GM12878 (cell line): Measurements from ENCODE around the gene PDHA1. TPM values are rescaled to one million over a fixed set of nuclear protein-coding genes. Genes with fewer than 3 reads are reported as not detected.
A peak's percentile ranks its signal among the peaks of the same experiment; 100 is the strongest.

Experiments
- ATAC-seq: fragments of 200-7000 bp; cut with Tn5 transposase; 3 replicates; pipeline ENCODE4 v1.9.1; 2020; ENCODE audit warnings: mild to moderate bottlenecking, moderate library complexity
- Bru-seq: library from RNA; stranded (reverse); fragments of 400-500 nt; gene quantifications from one replicate; lab custom pipeline; 2021; lab: Mats Ljungman, UMichigan
- BruChase-seq, 2 experiments: library from RNA; stranded (reverse); fragments of 400-500 nt; gene quantifications; one replicate each; lab custom pipeline; 2021; lab: Mats Ljungman, UMichigan
- BruUV-seq: library from RNA; stranded (reverse); fragments of 400-500 nt; replicated peaks from 2 replicates; lab custom pipeline; 2021; lab: Mats Ljungman, UMichigan
- CTCF ChIA-PET: fragments of 300-600 bp; sonication (Branson Sonifier 250); formaldehyde crosslinking; extraction: SDS; loops from one replicate; lab custom pipeline; 2021; ENCODE audit warnings: inconsistent platforms; lab: Yijun Ruan, JAX
- POLR2A ChIA-PET: fragments of 350-600 bp; formaldehyde crosslinking; extraction: SDS; loops from one replicate; lab custom pipeline; 2021; ENCODE audit warnings: inconsistent platforms; lab: Charles Lee
- RAD21 ChIA-PET: fragments of 300-600 bp; sonication (Branson Sonifier 250); formaldehyde crosslinking; loops from one replicate; lab custom pipeline; 2023; ENCODE audit warnings: antibody characterized with exemption; ENCODE audit not compliant: unreplicated experiment; lab: Charles Lee
- SMC1A ChIA-PET: fragments of 300-600 bp; sonication (Branson Sonifier 250); formaldehyde crosslinking; loops from one replicate; lab custom pipeline; 2023; ENCODE audit not compliant: unreplicated experiment, uncharacterized antibody; lab: Charles Lee
- DNase-seq: peaks from one replicate; pipeline ENCODE4 v3.0.0-alpha.2; 2011; ENCODE audit warnings: low read depth, low spot score
- FAIRE-seq: peaks from 3 replicates; lab custom pipeline; 2011; peaks lifted over from hg19 to GRCh38; lab: Jason Lieb, UNC
- H2AFZ ChIP-seq: 2 replicates; pipeline ENCODE4 v1.6.0; 2011; ENCODE audit warnings: low read depth, low read length, control low read depth; ENCODE audit not compliant: control insufficient read depth
- H3K27ac ChIP-seq: 2 replicates; pipeline ENCODE4 v1.5.1; 2011; ENCODE audit warnings: control low read depth; ENCODE audit not compliant: control insufficient read depth, insufficient read depth
- H3K27me3 ChIP-seq, 2 experiments: replicated peaks in 1 of 2; 2 replicates each; pipeline versions ENCODE4 v1.6.0 to v1.6.1; 2011; ENCODE audit warnings: low read length in 1 of 2; ENCODE audit not compliant: control insufficient read depth in 2 of 2, insufficient read depth in 2 of 2
- H3K36me3 ChIP-seq, 2 experiments: 2 replicates each; pipeline ENCODE4 v1.5.1; 2011; ENCODE audit warnings: low read length in 1 of 2; ENCODE audit not compliant: control insufficient read depth in 2 of 2, insufficient read depth in 2 of 2
- H3K4me1 ChIP-seq: 2 replicates; pipeline ENCODE4 v1.6.1; 2011; ENCODE audit warnings: mild to moderate bottlenecking, low read length, moderate library complexity, mixed read lengths; ENCODE audit not compliant: control insufficient read depth, insufficient read depth
- H3K4me2 ChIP-seq: 2 replicates; pipeline ENCODE4 v1.6.0; 2011; ENCODE audit warnings: control low read depth; ENCODE audit not compliant: control insufficient read depth, insufficient read depth
- H3K4me3 ChIP-seq: fragments of 200-600 bp; sonication (generic); 2 replicates; pipeline ENCODE4 v1.5.1; 2016
- H3K79me2 ChIP-seq: 2 replicates; pipeline ENCODE4 v1.6.0; 2011; ENCODE audit warnings: low read length; ENCODE audit not compliant: control insufficient read depth, insufficient read depth
- H3K9ac ChIP-seq: 2 replicates; pipeline ENCODE4 v1.8.0; 2011; ENCODE audit warnings: low read length, control low read depth, mixed read lengths; ENCODE audit not compliant: control insufficient read depth, insufficient read depth
- H3K9me3 ChIP-seq: replicated peaks from 3 replicates; pipeline ENCODE4 v1.5.1; 2011; ENCODE audit warnings: mild to moderate bottlenecking, low read length; ENCODE audit not compliant: control insufficient read depth, insufficient read depth
- H4K20me1 ChIP-seq: 2 replicates; pipeline ENCODE4 v1.6.0; 2011; ENCODE audit not compliant: control insufficient read depth, insufficient read depth
- WGBS: methylation state at CpG from one replicate; pipeline ENCODE4 v1.1.6; 2016; ENCODE audit warnings: low lambda C conversion rate; ENCODE audit not compliant: insufficient replicate concordance, insufficient coverage; ENCODE audit errors: missing lambda C conversion rate; 5-methylcytosine and 5-hydroxymethylcytosine counted together
- in situ Hi-C: fragments of 300-500 bp; cut with MboI; formaldehyde crosslinking; loops from 9 replicates; pipeline ENCODE4 v1.14.3; 2018; ENCODE audit warnings: mixed read lengths
- intact Hi-C: fragments of 100-400 bp; cut with micrococcal nuclease; formaldehyde crosslinking; loops from one replicate; pipeline ENCODE4 v1.14.2; 2022; ENCODE audit not compliant: unreplicated experiment
- long read RNA-seq, 2 experiments: library from polyadenylated mRNA; unstranded; transcript quantifications; one replicate each; pipeline ENCODE4 v2.0.0, GENCODE V29; 2019 to 2020
- polyA minus RNA-seq, 3 experiments: library from RNA; depleted of rRNA, polyadenylated mRNA; stranded (reverse); fragments of >200 nt; gene quantifications; 2 replicates each; pipeline ENCODE4 v1.2.3, GENCODE V29; 2011
- polyA plus RNA-seq, 11 experiments: library from polyadenylated mRNA; depleted of rRNA in 4 of 11; unstranded in 6 of 11; stranded (reverse) in 5 of 11; fragments of >200 nt; fragmentation: Nextera tagmentation in 4 of 11; fragmentation: Illumina TruSeq in 1 of 11; extraction: Ambion mirVana in 4 of 11; extraction: Trizol in 1 of 11; gene quantifications; 1 replicate in 1 of 11; 2 replicates in 10 of 11; pipeline versions ENCODE4 v1.2.1 to v1.2.3, GENCODE V29; 2011 to 2016; ENCODE audit warnings: inconsistent platforms in 2 of 11, missing spikeins in 2 of 11, low read depth in 1 of 11
- total RNA-seq, 4 experiments: library from RNA; depleted of rRNA in 3 of 4; stranded (reverse); fragments of >200 nt in 3 of 4; fragmentation: Illumina TruSeq in 1 of 4; extraction: Trizol in 1 of 4; gene quantifications; 2 replicates each; pipeline versions ENCODE4 v1.2.1 to v1.2.3, GENCODE V29; 2013 to 2021
- TF ChIP-seq, protein P1 (sequence below): IDR thresholded peaks from 2 replicates; pipeline ENCODE4 v1.6.1; 2012; ENCODE audit warnings: improper control_type of control experiment, low read depth, low read length; ENCODE audit not compliant: insufficient replicate concordance
- TF ChIP-seq, protein P2 (sequence below): IDR thresholded peaks from 2 replicates; pipeline ENCODE4 v1.6.1; 2012; ENCODE audit warnings: low read depth, low read length, improper control_type of control experiment
- TF ChIP-seq, protein P3 (sequence below): fragments of 450-650 bp; IDR thresholded peaks from 2 replicates; pipeline ENCODE4 v1.6.1; 2017; ENCODE audit warnings: borderline replicate concordance

PDHA1 gene
- total RNA-seq (2013; cell fraction: nucleolus; rRNA removed) = 93.2 and 94.5 TPM in 2 replicates
- total RNA-seq (2014; rRNA removed) (175 and 223 TPM in 2 replicates), total RNA-seq (2014; rRNA removed; fragmentation: Illumina TruSeq; extraction: Trizol) (171 and 176 TPM in 2 replicates), total RNA-seq (2021) (217 and 232 TPM in 2 replicates), polyA plus RNA-seq (2011; rRNA removed) (351 and 360 TPM in 2 replicates), polyA plus RNA-seq (2014; fragmentation: Illumina TruSeq; extraction: Trizol) (219 and 254 TPM in 2 replicates), polyA plus RNA-seq (2014; fragmentation: Nextera tagmentation; extraction: Ambion mirVana) (100 to 1,000 TPM; 233 to 340 TPM), polyA plus RNA-seq (2014; rRNA removed) (262 and 307 TPM in 2 replicates), polyA plus RNA-seq (2016; fragmentation: Nextera tagmentation; extraction: Ambion mirVana) (100 to 1,000 TPM; 351 to 370 TPM), polyA minus RNA-seq (2011; rRNA and poly(A)+ RNA removed) (146 and 175 TPM in 2 replicates), Bru-seq, nascent RNA (percentile 82 among the genes with signal in this experiment), BruChase-seq, experiment 1, labeled RNA remaining after a 6-hour chase (percentile 95 among the genes with signal in this experiment), BruChase-seq, experiment 2, labeled RNA remaining after a 2-hour chase (percentile 91 among the genes with signal in this experiment)
- polyA plus RNA-seq (2011; ENCODE audit: low read depth) = 81.9 TPM
- polyA plus RNA-seq (2011; cell fraction: cytosol; rRNA removed) = 181 and 218 TPM in 2 replicates
- 194 and 229 TPM in 2 replicates for polyA plus RNA-seq (2011; cell fraction: nucleus; rRNA removed)
- 113 and 138 TPM in 2 replicates for polyA plus RNA-seq (2012)
- polyA minus RNA-seq (2011; cell fraction: cytosol; rRNA and poly(A)+ RNA removed) = 50.3 and 62.8 TPM in 2 replicates
- 13.9 and 22.1 TPM in 2 replicates for polyA minus RNA-seq (2011; cell fraction: nucleus; rRNA and poly(A)+ RNA removed)
- long read RNA-seq, experiment 1, transcript PDHA1-204 (12 exons, 3,484 nt) = minor isoform, 5 of 204 reads
- long read RNA-seq, experiment 1, transcript PDHA1-206 (11 exons, 3,310 nt) = major isoform, 182 of 204 reads
- long read RNA-seq, experiment 1, transcript PDHA1-212 (10 exons, 3,277 nt) = minor isoform, 5 of 204 reads
- long read RNA-seq, experiment 1, partial matches to known transcripts = 4 of 204 reads
- long read RNA-seq, experiment 1, other reads (novel, unspliced or antisense) = 6 of 204 reads
- long read RNA-seq, experiment 2, transcript PDHA1-206 (11 exons, 3,310 nt) = major isoform, 1,039 of 1,146 reads
- long read RNA-seq, experiment 2, transcript PDHA1-212 (10 exons, 3,277 nt) = minor isoform, 16 of 1,146 reads
- long read RNA-seq, experiment 2, transcript PDHA1-204 (12 exons, 3,484 nt) = minor isoform, 38 of 1,146 reads
- long read RNA-seq, experiment 2, transcript PDHA1-213 (11 exons, 3,391 nt) = minor isoform, 10 of 1,146 reads
- long read RNA-seq, experiment 2, partial matches to known transcripts = 28 of 1,146 reads
- long read RNA-seq, experiment 2, other reads (novel, unspliced or antisense) = 12 of 1,146 reads

DNA sequence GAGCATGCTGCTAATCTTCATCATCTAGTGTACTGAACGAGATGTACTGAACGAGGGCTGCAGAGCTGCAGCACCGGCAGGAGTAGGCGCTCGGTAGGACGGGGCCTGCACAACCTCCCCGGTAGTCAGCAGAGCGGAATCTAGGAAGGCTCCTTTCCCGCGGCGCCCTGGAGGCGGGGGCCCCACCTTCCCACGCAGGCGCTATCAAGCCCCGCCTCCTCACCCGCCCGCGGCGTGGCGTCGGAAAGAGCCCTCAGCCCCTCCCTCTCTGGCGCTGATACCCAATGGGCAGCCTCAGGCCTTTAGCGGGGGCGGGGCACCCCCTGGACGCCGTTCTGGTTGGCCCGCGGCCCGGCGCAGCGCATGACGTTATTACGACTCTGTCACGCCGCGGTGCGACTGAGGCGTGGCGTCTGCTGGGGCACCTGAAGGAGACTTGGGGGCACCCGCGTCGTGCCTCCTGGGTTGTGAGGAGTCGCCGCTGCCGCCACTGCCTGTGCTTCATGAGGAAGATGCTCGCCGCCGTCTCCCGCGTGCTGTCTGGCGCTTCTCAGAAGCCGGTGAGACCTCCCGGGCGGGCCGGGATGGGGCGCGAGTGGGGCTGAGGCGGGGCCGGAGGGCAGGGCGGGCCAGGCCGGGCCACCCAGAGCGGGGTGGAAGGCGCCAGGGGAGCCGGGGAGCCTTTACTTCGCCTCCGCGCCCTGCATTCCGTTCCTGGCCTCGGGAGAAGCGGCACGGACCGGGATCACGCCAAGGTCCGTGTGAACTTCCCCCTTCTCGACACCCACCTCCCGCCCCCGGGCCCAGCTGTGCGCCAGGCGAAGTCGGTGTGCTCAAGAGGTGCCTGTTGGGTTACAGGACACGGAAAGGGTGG lies at the start of gene PDHA1:
Gene PDHA1, plus strand, starts transcription at position 393 of the 874 bp plus-strand sequence. Its CDS starts 111 bp downstream, at position 504.
- peak within 1 kb of the TSS; percentile 58 for H3K9ac ChIP-seq
- ChIA-PET SMC1A (no interaction called here), CTCF (no interaction called here), RAD21 (no interaction called here), POLR2A (no interaction called here)
- H3K36me3 ChIP-seq = no peaks in the 10 kb centered on the region
- no peaks in the 10 kb centered on the region for H3K27me3 ChIP-seq
- peak within 1 kb of the TSS; percentile 73 for H3K4me3 ChIP-seq
- H2AFZ ChIP-seq = peak within 1 kb of the TSS; percentile 77
- 36% methylated on average over 68 of the region's 81 CpGs for whole genome bisulfite sequencing
- ATAC-seq (peak; percentile 96), DNase-seq (peak; percentile 68), FAIRE-seq (peak; percentile 71)
- H4K20me1 ChIP-seq = no peaks in the 10 kb centered on the region
- no peaks in the 10 kb centered on the region for H3K9me3 ChIP-seq
- in situ Hi-C loops = loop anchor here (10.0 kb wide), 1 partner anchor 669 kb away; the partner anchor contains the start of gene RS1
- H3K4me1 ChIP-seq = no peaks in the 10 kb centered on the region
- intact Hi-C loops = loop anchor here (10.0 kb wide), 1 partner anchor 541 kb away; the partner anchor contains the start of gene SH3KBP1
- peak within 1 kb of the TSS; percentile 40; the same call in 1 of the 2 replicates for H3K27ac ChIP-seq
- H3K79me2 ChIP-seq = peaks cover 25% of the 10 kb centered on the region
- no TSS peak for BruUV-seq
- H3K4me2 ChIP-seq = peak within 1 kb of the TSS; percentile 55
- TF ChIP-seq, protein P1, sequence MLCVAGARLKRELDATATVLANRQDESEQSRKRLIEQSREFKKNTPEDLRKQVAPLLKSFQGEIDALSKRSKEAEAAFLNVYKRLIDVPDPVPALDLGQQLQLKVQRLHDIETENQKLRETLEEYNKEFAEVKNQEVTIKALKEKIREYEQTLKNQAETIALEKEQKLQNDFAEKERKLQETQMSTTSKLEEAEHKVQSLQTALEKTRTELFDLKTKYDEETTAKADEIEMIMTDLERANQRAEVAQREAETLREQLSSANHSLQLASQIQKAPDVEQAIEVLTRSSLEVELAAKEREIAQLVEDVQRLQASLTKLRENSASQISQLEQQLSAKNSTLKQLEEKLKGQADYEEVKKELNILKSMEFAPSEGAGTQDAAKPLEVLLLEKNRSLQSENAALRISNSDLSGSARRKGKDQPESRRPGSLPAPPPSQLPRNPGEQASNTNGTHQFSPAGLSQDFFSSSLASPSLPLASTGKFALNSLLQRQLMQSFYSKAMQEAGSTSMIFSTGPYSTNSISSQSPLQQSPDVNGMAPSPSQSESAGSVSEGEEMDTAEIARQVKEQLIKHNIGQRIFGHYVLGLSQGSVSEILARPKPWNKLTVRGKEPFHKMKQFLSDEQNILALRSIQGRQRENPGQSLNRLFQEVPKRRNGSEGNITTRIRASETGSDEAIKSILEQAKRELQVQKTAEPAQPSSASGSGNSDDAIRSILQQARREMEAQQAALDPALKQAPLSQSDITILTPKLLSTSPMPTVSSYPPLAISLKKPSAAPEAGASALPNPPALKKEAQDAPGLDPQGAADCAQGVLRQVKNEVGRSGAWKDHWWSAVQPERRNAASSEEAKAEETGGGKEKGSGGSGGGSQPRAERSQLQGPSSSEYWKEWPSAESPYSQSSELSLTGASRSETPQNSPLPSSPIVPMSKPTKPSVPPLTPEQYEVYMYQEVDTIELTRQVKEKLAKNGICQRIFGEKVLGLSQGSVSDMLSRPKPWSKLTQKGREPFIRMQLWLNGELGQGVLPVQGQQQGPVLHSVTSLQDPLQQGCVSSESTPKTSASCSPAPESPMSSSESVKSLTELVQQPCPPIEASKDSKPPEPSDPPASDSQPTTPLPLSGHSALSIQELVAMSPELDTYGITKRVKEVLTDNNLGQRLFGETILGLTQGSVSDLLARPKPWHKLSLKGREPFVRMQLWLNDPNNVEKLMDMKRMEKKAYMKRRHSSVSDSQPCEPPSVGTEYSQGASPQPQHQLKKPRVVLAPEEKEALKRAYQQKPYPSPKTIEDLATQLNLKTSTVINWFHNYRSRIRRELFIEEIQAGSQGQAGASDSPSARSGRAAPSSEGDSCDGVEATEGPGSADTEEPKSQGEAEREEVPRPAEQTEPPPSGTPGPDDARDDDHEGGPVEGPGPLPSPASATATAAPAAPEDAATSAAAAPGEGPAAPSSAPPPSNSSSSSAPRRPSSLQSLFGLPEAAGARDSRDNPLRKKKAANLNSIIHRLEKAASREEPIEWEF = no peak
- TF ChIP-seq, protein P2, sequence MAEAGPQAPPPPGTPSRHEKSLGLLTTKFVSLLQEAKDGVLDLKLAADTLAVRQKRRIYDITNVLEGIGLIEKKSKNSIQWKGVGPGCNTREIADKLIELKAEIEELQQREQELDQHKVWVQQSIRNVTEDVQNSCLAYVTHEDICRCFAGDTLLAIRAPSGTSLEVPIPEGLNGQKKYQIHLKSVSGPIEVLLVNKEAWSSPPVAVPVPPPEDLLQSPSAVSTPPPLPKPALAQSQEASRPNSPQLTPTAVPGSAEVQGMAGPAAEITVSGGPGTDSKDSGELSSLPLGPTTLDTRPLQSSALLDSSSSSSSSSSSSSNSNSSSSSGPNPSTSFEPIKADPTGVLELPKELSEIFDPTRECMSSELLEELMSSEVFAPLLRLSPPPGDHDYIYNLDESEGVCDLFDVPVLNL = no peak
- TF ChIP-seq, protein P3, sequence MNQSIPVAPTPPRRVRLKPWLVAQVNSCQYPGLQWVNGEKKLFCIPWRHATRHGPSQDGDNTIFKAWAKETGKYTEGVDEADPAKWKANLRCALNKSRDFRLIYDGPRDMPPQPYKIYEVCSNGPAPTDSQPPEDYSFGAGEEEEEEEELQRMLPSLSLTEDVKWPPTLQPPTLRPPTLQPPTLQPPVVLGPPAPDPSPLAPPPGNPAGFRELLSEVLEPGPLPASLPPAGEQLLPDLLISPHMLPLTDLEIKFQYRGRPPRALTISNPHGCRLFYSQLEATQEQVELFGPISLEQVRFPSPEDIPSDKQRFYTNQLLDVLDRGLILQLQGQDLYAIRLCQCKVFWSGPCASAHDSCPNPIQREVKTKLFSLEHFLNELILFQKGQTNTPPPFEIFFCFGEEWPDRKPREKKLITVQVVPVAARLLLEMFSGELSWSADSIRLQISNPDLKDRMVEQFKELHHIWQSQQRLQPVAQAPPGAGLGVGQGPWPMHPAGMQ = no peak
